Mononuclear cell (primary cell): ENCODE measurements around the gene GJA10. TPM values are rescaled to one million over a fixed set of nuclear protein-coding genes. Genes with fewer than 3 reads are reported as not detected.

Source experiments
- H3K27me3 ChIP-seq: 2 replicates; pipeline ENCODE4 v1.6.0; 2011; ENCODE audit warnings: low read length, control low read depth; ENCODE audit not compliant: insufficient read depth
- H3K4me1 ChIP-seq: 2 replicates; pipeline ENCODE4 v1.5.1; 2011; ENCODE audit warnings: mild to moderate bottlenecking, low read length, control low read depth; ENCODE audit not compliant: insufficient read depth
- H3K4me3 ChIP-seq: 2 replicates; pipeline ENCODE4 v1.5.1; 2011; ENCODE audit warnings: mild to moderate bottlenecking, low read length, moderate library complexity
- H3K9me3 ChIP-seq: 2 replicates; pipeline ENCODE4 v1.5.1; 2011; ENCODE audit warnings: low read depth, mild to moderate bottlenecking, control low read depth, low read length
- total RNA-seq: library from RNA; depleted of rRNA; stranded (reverse); fragments of >200 nt; gene quantifications from one replicate; pipeline ENCODE4 v1.2.3, GENCODE V29; 2012

Gene GJA10
- total RNA-seq, 1 donor: not detected

- H3K4me1 ChIP-seq: peaks cover 24% of the 10 kb centered on the region
- no peaks in the 10 kb centered on the region for H3K27me3 ChIP-seq
- no peaks in the 10 kb centered on the region for H3K9me3 ChIP-seq
- H3K4me3 ChIP-seq: no peak overlapping the region
Measured at GRCh38 chr6:89932245-89932802, 38.1 kb downstream of the GJA10 start.

- no peaks in the 10 kb centered on the region for H3K9me3 ChIP-seq
Measured at GRCh38 chr6:89934685-89935366, 40.6 kb downstream of the GJA10 start.

GRCh38 chr6:89936177-89936576 is 41.9 kb downstream of the GJA10 start:
- Histone ChIP-seq H3K27me3 (no peaks in the 10 kb centered on the region), H3K4me3 (no peak overlapping the region), H3K9me3 (no peaks in the 10 kb centered on the region), H3K4me1 (no peaks in the 10 kb centered on the region)

More at GRCh38 chr6:89934685-89935366, 40.6 kb downstream of the GJA10 start:
- Histone ChIP-seq H3K4me1 (peaks cover under 1% of the 10 kb centered on the region), H3K4me3 (no peak overlapping the region), H3K27me3 (no peaks in the 10 kb centered on the region)

- Histone ChIP-seq H3K4me1 (no peaks in the 10 kb centered on the region), H3K27me3 (no peaks in the 10 kb centered on the region), H3K4me3 (no peak overlapping the region), H3K9me3 (no peaks in the 10 kb centered on the region)
Measured at GRCh38 chr6:89938014-89938413, 43.7 kb downstream of the GJA10 start.

- no peaks in the 10 kb centered on the region for H3K9me3 ChIP-seq
- H3K4me1 ChIP-seq: peaks cover 2% of the 10 kb centered on the region
- H3K27me3 ChIP-seq: no peaks in the 10 kb centered on the region
- no peak overlapping the region for H3K4me3 ChIP-seq
Measured at GRCh38 chr6:89939144-89939543, 44.9 kb downstream of the GJA10 start.

- Histone ChIP-seq H3K9me3 (no peaks in the 10 kb centered on the region), H3K27me3 (no peaks in the 10 kb centered on the region), H3K4me3 (no peak overlapping the region), H3K4me1 (peaks cover 2% of the 10 kb centered on the region)
Measured at GRCh38 chr6:89940225-89941027, 46.2 kb downstream of the GJA10 start.

- Histone ChIP-seq H3K27me3 (no peaks in the 10 kb centered on the region), H3K9me3 (no peaks in the 10 kb centered on the region), H3K4me1 (peaks cover 2% of the 10 kb centered on the region), H3K4me3 (no peak overlapping the region)
Measured at GRCh38 chr6:89941031-89941762, 46.9 kb downstream of the GJA10 start.

GRCh38 chr6:89941763-89942497 is 47.7 kb downstream of the GJA10 start:
- Histone ChIP-seq H3K27me3 (no peaks in the 10 kb centered on the region), H3K4me3 (no peak overlapping the region), H3K9me3 (no peaks in the 10 kb centered on the region), H3K4me1 (peaks cover 2% of the 10 kb centered on the region)

- H3K27me3 ChIP-seq: no peaks in the 10 kb centered on the region
- no peaks in the 10 kb centered on the region for H3K9me3 ChIP-seq
- H3K4me3 ChIP-seq: no peak overlapping the region
- peaks cover 2% of the 10 kb centered on the region for H3K4me1 ChIP-seq
Measured at GRCh38 chr6:89942601-89943000, 48.3 kb downstream of the GJA10 start.

- Histone ChIP-seq H3K9me3 (no peaks in the 10 kb centered on the region), H3K4me1 (peaks cover 2% of the 10 kb centered on the region), H3K4me3 (no peak overlapping the region), H3K27me3 (no peaks in the 10 kb centered on the region)
Measured at GRCh38 chr6:89944181-89944755, 50.0 kb downstream of the GJA10 start.

- Histone ChIP-seq H3K9me3 (no peaks in the 10 kb centered on the region), H3K4me3 (no peak overlapping the region), H3K4me1 (peaks cover 2% of the 10 kb centered on the region), H3K27me3 (no peaks in the 10 kb centered on the region)
Measured at GRCh38 chr6:89944826-89945407, 50.6 kb downstream of the GJA10 start.
